Central memory CD8-positive, alpha-beta T cell (primary cell): Measurements from ENCODE around the gene RAD50.
A peak's percentile ranks its signal among the peaks of the same experiment; 100 is the strongest.
"Not testable (repeated sequence)": the region's sequence is repeated elsewhere in the genome, so short reads cannot be mapped to it uniquely, and the experiment has no call there.

Source experiments
- ATAC-seq: fragments of 150-1000 bp; cut with Tn5 transposase; replicated peaks from 2 replicates; pipeline ENCODE4 v1.10.0; 2022; ENCODE audit warnings: mild to moderate bottlenecking, moderate FRiP score, moderate number of reproducible peaks; ENCODE audit not compliant: poor library complexity, severe bottlenecking; ENCODE audit errors: extremely low read depth
- DNase-seq, 2 donors: peaks; one replicate each; pipeline ENCODE4 v3.0.0; 2021; ENCODE audit warnings: low spot score in 2 of 2
- H3K27ac Mint-ChIP-seq: one replicate; pipeline ENCODE4 v1.8.0; 2022; ENCODE audit warnings: low read depth, mild to moderate bottlenecking, moderate library complexity, mixed read lengths
- H3K27me3 Mint-ChIP-seq: one replicate; pipeline ENCODE4 v1.8.0; 2022; ENCODE audit warnings: mixed read lengths
- H3K36me3 Mint-ChIP-seq: one replicate; pipeline ENCODE4 v1.8.0; 2022; ENCODE audit warnings: mild to moderate bottlenecking, moderate library complexity, mixed read lengths; ENCODE audit not compliant: insufficient read depth
- H3K4me1 Mint-ChIP-seq: one replicate; pipeline ENCODE4 v1.8.0; 2022; ENCODE audit warnings: mixed read lengths
- H3K4me3 Mint-ChIP-seq: one replicate; pipeline ENCODE4 v1.8.0; 2022; ENCODE audit warnings: mild to moderate bottlenecking, moderate library complexity, mixed read lengths
- H3K9me3 Mint-ChIP-seq: one replicate; pipeline ENCODE4 v1.8.0; 2022; ENCODE audit warnings: mixed read lengths

The RAD50 gene

GRCh38 chr5:132621699-132622098, 64.9 kb downstream of the RAD50 start:
- Mint-ChIP-seq H3K27ac (no peak overlapping the region), H3K27me3 (no peaks in the 10 kb centered on the region), H3K4me3 (no peak overlapping the region), H3K4me1 (no peaks in the 10 kb centered on the region), H3K36me3 (peaks cover 35% of the 10 kb centered on the region), H3K9me3 (no peaks in the 10 kb centered on the region)
- ATAC-seq (no peak), DNase-seq (no peak)

DNA sequence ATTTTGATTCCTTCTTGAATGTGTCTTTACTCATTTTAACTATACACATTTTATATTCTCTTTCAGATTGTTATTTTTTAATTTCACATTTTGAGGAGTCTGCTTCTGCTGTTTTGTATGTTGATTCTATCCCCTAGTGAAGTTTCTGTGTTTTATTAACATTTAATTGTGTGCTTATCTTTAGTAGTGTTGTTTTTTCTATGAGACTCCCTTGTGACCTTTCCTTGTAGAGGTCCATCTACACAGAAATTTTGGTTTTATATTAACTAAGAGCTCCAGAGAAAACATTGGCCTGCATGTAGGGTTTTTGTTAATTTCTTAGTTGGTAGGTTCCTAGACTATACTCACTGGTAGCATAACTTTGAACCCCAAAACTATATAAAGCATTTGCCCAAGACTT, 65.8 kb downstream of the RAD50 start:
- DNase-seq (no peak), ATAC-seq (no peak)
- Mint-ChIP-seq H3K4me1 (no peaks in the 10 kb centered on the region), H3K27me3 (no peaks in the 10 kb centered on the region), H3K27ac (peak overlapping the region; percentile 67), H3K9me3 (no peaks in the 10 kb centered on the region), H3K4me3 (no peak overlapping the region), H3K36me3 (peaks cover 32% of the 10 kb centered on the region)

DNA sequence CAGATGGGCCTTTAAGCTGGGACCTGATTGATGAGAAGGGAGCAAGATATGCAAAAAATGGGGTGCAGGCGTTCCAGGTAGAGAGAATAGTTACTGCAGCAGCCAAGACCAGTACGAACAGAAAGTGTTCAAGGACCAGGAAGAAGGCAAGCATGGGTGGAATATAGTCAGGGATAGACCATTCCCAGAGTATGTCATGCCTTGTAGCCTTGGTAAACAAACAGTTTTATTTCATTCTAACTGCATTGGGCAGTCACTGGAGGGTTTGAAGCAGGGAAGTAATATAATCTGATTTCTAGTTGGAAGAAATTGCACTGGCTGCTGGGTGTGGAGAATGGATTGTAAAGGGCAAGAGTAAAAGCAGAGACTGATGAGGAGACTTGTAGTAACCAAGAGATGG, 70.7 kb downstream of the RAD50 start:
- no peaks in the 10 kb centered on the region for H3K27me3 Mint-ChIP-seq
- no peak overlapping the region for H3K27ac Mint-ChIP-seq
- no peak for DNase-seq
- H3K4me1 Mint-ChIP-seq = peaks cover 8% of the 10 kb centered on the region
- no peaks in the 10 kb centered on the region for H3K9me3 Mint-ChIP-seq
- no peak for ATAC-seq
- peaks cover 15% of the 10 kb centered on the region for H3K36me3 Mint-ChIP-seq
- no peak overlapping the region for H3K4me3 Mint-ChIP-seq

GRCh38 chr5:132628814-132629213, 72.0 kb downstream of the RAD50 start:
- H3K9me3 Mint-ChIP-seq = no peaks in the 10 kb centered on the region
- DNase-seq (no peak), ATAC-seq (no peak)
- H3K36me3 Mint-ChIP-seq = peaks cover 9% of the 10 kb centered on the region
- H3K4me3 Mint-ChIP-seq = peak overlapping the region; percentile 5
- no peaks in the 10 kb centered on the region for H3K27me3 Mint-ChIP-seq
- peaks cover 8% of the 10 kb centered on the region for H3K4me1 Mint-ChIP-seq
- H3K27ac Mint-ChIP-seq = peak overlapping the region; percentile 1

- peak overlapping the region; percentile 1 for H3K27ac Mint-ChIP-seq
- ATAC-seq = no peak
- DNase-seq = no peak
- H3K9me3 Mint-ChIP-seq = no peaks in the 10 kb centered on the region
- H3K36me3 Mint-ChIP-seq = peaks cover 8% of the 10 kb centered on the region
- H3K27me3 Mint-ChIP-seq = no peaks in the 10 kb centered on the region
- peaks cover 8% of the 10 kb centered on the region for H3K4me1 Mint-ChIP-seq
- H3K4me3 Mint-ChIP-seq = peak overlapping the region; percentile 5
Observed at GRCh38 chr5:132629230-132629944, 72.6 kb downstream of the RAD50 start.

DNA sequence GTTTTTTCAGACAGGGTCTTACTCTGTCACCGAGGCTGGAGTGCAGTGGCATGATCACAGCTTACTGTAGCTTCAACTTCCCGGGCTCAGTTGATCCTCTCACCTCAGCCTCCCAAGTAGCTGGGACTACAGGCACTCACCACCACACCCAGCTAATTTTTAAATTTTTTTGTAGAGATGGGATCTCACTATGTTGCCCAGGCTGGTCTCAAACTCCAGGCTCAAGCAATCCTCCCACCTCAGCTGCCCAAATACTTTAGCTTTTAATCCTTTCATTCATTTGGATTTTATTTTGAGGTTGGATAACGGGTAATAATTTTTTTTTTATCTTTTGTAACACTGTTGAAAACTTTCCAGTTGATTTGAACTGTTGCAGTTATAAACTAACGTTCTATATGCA, 76.8 kb downstream of the RAD50 start:
- H3K4me1 Mint-ChIP-seq = peaks cover 13% of the 10 kb centered on the region
- not testable (repeated sequence) for H3K4me3 Mint-ChIP-seq, H3K9me3 Mint-ChIP-seq, ATAC-seq, H3K27me3 Mint-ChIP-seq, H3K27ac Mint-ChIP-seq, DNase-seq
- peaks cover 17% of the 10 kb centered on the region for H3K36me3 Mint-ChIP-seq

GRCh38 chr5:132635873-132636272, 79.1 kb downstream of the RAD50 start:
- no peak for DNase-seq
- Mint-ChIP-seq H3K9me3 (no peaks in the 10 kb centered on the region), H3K27me3 (no peaks in the 10 kb centered on the region), H3K4me1 (peaks cover 5% of the 10 kb centered on the region), H3K27ac (no peak overlapping the region), H3K4me3 (no peak overlapping the region), H3K36me3 (peaks cover 26% of the 10 kb centered on the region)
- no peak for ATAC-seq

DNA sequence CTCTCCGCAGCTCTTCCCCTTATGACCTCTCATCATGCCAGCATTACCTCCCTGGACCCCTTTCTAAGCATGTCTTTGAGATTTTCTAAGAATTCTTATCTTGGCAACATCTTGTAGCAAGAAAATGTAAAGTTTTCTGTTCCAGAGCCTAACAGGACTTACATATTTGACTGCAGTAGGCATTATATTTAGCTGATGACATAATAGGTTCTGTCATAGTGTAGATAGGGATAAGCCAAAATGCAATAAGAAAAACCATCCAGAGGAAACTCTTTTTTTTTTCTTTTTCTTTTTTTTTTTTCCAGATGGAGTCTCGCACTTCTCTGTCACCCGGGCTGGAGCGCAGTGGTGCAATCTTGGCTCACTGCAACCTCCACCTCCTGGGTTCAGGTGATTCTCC, 80.5 kb downstream of the RAD50 start:
- Mint-ChIP-seq H3K4me1 (peaks cover 5% of the 10 kb centered on the region), H3K4me3 (no peak overlapping the region), H3K27ac (no peak overlapping the region), H3K36me3 (peaks cover 32% of the 10 kb centered on the region), H3K27me3 (no peaks in the 10 kb centered on the region), H3K9me3 (no peaks in the 10 kb centered on the region)
- no peak for DNase-seq
- ATAC-seq = no peak

DNA sequence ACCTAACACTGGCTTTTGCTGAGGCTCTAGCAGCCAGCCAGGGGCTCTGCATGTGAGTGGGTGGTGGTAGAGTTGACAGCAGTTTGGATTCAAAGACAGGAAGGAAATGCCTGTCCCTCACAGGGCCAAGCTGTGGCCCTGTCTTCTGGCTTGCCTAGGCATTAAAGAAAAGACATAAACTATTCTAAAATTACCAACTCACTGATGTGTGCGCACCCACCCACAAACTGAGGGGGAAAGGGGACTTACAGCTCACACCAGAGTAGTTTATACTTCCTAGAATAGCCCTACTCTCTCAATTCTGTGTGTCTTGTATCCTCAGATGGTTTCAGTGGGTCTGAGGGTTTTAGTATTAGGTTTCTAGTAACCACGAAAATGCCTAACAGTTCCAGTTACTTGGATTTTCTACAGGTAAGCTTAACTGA, 82.9 kb downstream of the RAD50 start:
- Mint-ChIP-seq H3K9me3 (no peaks in the 10 kb centered on the region), H3K4me3 (no peak overlapping the region), H3K27me3 (no peaks in the 10 kb centered on the region), H3K27ac (no peak overlapping the region), H3K4me1 (peaks cover 5% of the 10 kb centered on the region), H3K36me3 (peaks cover 36% of the 10 kb centered on the region)
- ATAC-seq (no peak), DNase-seq (no peak)

DNA sequence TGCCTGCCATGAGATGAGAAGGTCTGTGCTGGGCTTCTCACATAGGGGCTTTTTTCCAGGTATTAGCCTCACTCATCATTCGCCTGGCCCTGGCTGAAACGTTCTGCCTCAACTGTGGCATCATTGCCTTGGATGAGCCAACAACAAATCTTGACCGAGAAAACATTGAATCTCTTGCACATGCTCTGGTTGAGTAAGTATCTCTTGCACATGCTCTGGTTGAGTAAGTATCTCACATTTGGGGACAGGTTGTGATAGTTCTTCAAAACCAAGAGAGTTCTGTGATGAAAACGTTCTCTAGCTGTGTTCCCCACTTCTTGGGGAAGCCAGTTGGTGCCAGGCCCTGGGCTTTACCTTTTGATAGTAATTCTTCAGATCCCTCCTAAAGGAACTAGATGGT, 83.8 kb downstream of the RAD50 start:
- ATAC-seq = no peak
- H3K4me1 Mint-ChIP-seq = peaks cover under 1% of the 10 kb centered on the region
- no peak overlapping the region for H3K4me3 Mint-ChIP-seq
- no peaks in the 10 kb centered on the region for H3K9me3 Mint-ChIP-seq
- peaks cover 36% of the 10 kb centered on the region for H3K36me3 Mint-ChIP-seq
- no peaks in the 10 kb centered on the region for H3K27me3 Mint-ChIP-seq
- H3K27ac Mint-ChIP-seq = no peak overlapping the region
- no peak for DNase-seq

- H3K4me1 Mint-ChIP-seq = no peaks in the 10 kb centered on the region
- ATAC-seq (no peak), DNase-seq (no peak)
- H3K27ac Mint-ChIP-seq = no peak overlapping the region
- H3K4me3 Mint-ChIP-seq = no peak overlapping the region
- no peaks in the 10 kb centered on the region for H3K27me3 Mint-ChIP-seq
- H3K9me3 Mint-ChIP-seq = no peaks in the 10 kb centered on the region
- peaks cover 36% of the 10 kb centered on the region for H3K36me3 Mint-ChIP-seq
Observed at GRCh38 chr5:132641241-132641723, 84.5 kb downstream of the RAD50 start.

- Mint-ChIP-seq H3K4me1 (no peaks in the 10 kb centered on the region), H3K36me3 (peaks cover 36% of the 10 kb centered on the region)
Observed at GRCh38 chr5:132641841-132642240, 85.1 kb downstream of the RAD50 start.

DNA sequence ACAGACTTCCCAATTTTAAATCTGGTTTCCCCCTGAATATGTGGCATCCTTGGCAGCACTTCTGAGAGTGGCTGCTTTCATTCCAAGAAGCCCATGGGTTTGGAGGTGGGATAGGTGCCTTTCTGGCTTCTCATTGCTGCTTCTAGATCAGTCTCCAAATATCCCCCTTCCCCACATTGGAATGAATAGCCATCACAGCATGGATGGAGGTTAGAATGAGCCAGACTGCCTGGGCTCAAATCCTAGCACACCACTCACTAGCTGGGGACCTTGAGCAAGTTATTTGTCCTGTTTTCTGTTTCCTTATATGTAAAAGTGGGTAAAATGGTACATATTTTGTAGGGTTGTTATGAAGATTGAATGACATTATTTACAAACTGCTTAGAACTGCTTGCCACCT, 87.4 kb downstream of the RAD50 start:
- Mint-ChIP-seq H3K27me3 (no peaks in the 10 kb centered on the region), H3K9me3 (peaks cover 11% of the 10 kb centered on the region), H3K36me3 (peaks cover 20% of the 10 kb centered on the region), H3K27ac (no peak overlapping the region), H3K4me1 (no peaks in the 10 kb centered on the region), H3K4me3 (no peak overlapping the region)
- DNase-seq = no peak
- ATAC-seq = no peak

More at GRCh38 chr5:132641841-132642240, 85.1 kb downstream of the RAD50 start:
- no peak for ATAC-seq
- DNase-seq = no peak
- no peak overlapping the region for H3K27ac Mint-ChIP-seq
- no peak overlapping the region for H3K4me3 Mint-ChIP-seq
- no peaks in the 10 kb centered on the region for H3K27me3 Mint-ChIP-seq
- H3K9me3 Mint-ChIP-seq = no peaks in the 10 kb centered on the region
